ENCODE results near the gene SPDEF.

DNA sequence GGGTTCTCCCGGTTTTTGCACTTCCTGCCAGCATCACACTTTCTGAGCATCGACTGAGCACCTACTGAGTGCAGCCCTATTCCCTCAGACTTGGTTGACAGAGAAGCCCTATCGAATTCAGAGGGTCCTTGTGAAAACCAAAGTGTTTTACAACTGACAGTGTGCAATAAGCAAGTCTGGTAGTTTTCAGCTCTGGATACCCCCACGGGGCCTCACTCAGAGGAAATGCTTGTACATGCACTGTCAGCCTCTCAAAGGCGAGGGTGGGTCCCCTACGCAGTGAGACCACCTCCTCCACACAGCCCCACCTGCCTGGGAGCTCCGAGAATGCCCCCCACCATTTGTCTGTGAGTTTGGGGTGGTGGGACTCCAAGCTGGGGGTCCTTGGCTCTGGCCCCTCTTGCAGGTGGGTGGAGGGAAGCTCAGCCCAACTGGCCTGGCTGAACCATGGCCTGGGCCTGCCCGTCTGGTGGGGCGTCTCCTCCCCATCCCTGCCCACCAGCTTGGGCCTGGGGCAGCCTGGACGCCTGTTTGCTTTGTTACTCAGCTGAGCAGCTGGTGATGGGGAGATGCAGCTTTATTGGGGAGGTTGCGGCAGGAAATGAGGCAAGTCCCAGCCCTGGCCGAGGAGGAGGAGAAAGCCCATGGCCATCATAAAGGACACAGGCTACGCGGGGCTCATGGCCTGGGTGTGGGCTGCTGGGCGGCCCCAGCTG lies 1.7 kb downstream of the SPDEF start:
- TF ChIP-seq, protein P1, sequence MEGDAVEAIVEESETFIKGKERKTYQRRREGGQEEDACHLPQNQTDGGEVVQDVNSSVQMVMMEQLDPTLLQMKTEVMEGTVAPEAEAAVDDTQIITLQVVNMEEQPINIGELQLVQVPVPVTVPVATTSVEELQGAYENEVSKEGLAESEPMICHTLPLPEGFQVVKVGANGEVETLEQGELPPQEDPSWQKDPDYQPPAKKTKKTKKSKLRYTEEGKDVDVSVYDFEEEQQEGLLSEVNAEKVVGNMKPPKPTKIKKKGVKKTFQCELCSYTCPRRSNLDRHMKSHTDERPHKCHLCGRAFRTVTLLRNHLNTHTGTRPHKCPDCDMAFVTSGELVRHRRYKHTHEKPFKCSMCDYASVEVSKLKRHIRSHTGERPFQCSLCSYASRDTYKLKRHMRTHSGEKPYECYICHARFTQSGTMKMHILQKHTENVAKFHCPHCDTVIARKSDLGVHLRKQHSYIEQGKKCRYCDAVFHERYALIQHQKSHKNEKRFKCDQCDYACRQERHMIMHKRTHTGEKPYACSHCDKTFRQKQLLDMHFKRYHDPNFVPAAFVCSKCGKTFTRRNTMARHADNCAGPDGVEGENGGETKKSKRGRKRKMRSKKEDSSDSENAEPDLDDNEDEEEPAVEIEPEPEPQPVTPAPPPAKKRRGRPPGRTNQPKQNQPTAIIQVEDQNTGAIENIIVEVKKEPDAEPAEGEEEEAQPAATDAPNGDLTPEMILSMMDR (IDR thresholded peaks at IDR 0.05), result no peak
- no peak for TF ChIP-seq EZH2 (IDR thresholded peaks at IDR 0.05)
